GDM1 (cell line): ENCODE results near the gene SLC10A7.

Experiments
- DNase-seq: peaks from one replicate; lab custom pipeline; 2025; lab: John Stamatoyannopoulos, UW

SLC10A7 gene

DNA sequence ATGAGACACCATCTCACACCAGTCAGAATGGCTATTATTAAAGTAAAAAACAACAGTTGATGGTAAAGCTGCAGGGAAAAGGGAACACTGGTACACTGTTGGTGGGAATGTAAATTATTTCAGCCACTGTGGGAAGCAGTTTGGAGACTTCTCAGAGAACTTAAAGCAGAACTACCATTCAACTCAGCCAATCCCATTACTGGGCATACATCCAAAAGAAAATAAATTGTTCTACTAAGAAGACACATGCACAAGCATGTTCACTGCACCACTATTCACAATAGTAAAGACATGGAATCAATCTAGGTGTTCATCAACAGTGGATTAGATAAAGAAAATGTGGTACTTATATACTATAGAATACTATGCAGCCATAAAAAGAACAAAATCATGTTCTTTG is 172.4 kb downstream of the SLC10A7 start:
- no peak for DNase-seq

DNA sequence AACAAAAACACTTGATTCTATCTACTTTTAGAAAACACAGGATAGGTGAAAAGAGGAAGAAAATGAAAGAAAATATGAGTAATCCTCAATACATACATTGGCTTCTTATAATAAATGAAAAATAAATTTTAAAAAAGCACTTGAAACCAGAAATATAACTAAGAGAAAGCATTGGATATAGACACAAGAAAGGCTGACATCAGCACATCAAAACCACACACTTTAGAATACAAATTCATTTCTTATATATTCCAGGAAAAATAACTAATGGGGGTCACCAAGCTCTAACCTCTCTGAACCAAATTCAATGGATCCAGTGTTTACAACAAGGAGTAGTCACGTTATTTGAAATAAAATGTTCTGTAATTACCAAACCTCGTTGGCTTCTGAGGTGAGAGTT is 173.9 kb downstream of the SLC10A7 start:
- DNase-seq: no peak

- no peak for DNase-seq
Measured at GRCh38 chr4:146346276-146346675, 175.5 kb downstream of the SLC10A7 start.

- no peak for DNase-seq
Measured at GRCh38 chr4:146343776-146344175, 178.0 kb downstream of the SLC10A7 start.

GRCh38 chr4:146343199-146343598 is 178.5 kb downstream of the SLC10A7 start:
- no peak for DNase-seq

DNA sequence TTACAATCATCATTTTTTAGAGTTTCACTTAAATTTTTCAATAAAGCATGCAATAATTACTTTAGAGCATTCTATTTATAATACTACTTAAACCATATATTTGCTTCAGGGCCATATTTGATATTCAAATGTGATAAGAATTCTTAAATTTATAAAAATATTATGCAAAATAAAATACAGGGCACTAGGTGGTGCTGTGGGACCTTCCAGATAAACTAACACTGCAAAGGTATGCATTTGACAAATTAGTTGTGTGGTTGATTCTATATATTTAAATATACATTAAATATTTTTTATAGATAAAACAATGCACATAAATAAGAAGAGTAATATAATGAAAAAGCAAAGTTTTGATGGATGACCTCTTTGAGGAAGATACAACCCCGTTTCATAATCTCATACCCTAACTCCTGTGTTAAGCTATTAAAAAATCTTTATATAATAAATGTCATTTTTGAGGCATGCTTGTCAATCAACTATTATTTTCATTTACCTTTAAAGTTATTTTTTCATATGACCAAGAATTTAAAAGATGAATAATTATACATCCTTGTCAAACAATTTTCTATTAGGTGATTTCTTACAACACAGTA is 179.0 kb downstream of the SLC10A7 start:
- no peak for DNase-seq

- no peak for DNase-seq
Measured at GRCh38 chr4:146340798-146341197, 180.9 kb downstream of the SLC10A7 start.

DNA sequence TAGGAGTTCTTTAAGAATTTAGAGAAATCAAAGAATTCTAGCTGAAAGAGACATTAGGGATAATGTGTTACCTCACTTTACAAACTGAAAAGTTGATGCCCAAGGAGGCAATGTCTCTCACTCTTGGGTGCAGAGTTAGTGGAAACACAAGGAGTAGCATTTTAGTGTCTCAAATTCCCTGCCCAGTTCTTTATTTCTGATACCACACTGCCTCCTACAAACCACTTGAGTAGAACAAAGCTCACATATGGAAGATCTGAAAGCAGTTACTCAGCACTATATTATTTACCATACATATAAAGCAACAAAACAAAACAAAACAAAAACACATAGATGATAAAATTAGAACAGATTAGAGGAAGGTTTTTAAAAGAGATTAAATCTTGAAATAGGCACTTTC is 183.2 kb downstream of the SLC10A7 start:
- DNase-seq: no peak

- no peak for DNase-seq
Measured at GRCh38 chr4:146336410-146336807, 185.3 kb downstream of the SLC10A7 start.

DNA sequence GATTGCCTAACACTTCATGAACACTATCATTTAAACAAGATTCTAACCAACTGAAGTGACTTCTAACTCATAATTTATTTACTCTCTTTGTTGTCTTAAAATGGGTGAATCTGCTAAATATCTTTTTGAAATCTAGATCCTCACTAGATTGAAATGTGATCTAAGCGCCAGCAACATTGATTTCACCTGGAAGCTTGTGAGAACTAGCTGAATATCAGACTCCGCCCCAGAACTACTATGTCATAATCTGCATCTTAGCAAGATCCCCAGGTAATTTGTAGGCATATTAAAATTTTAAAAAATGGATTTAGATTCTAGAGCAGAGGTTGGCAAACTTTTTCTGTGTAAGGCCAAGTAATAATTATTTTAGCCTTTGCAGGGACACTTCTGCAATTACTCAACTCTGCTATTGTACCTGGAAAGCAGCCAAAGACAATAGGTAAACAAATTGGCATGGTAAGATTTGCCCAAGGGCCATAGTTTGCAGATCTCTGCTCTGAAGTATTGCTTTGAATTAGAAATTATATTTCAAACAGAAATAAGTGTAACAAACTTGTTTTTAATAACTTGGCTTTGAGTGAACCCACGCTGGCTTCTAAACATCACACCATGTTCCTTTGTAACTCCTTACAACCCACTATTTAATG is 185.9 kb downstream of the SLC10A7 start:
- no peak for DNase-seq

DNA sequence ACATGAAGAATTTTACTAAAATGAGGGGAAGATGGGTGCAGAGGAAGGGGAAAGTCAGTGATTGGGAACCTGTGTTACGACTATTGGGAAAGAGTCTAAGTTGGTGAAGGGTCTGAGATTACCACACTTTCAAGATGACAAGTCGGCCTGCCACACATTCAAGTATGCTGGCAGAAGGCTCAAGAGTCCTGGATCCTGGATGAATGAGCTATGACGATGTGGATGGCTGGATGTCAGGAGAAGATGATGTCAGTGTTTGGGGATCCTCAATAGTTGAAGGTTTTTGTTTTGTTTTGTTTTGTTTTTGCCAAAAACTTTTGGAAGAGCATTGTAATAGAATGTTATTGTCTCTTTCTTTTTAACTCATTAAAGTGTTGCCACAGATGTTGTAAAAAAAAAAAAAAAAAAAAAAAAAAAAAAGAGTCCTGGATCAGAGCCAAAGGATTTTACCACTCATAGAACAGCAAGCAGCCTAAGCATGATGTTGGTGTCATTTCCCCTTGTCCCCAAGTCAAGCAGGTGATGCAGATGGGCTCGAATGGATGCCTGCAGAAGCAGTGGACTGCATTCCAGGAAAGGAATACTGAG is 186.8 kb downstream of the SLC10A7 start:
- no peak for DNase-seq

GRCh38 chr4:146333895-146334262 is 187.9 kb downstream of the SLC10A7 start:
- DNase-seq: no peak

DNA sequence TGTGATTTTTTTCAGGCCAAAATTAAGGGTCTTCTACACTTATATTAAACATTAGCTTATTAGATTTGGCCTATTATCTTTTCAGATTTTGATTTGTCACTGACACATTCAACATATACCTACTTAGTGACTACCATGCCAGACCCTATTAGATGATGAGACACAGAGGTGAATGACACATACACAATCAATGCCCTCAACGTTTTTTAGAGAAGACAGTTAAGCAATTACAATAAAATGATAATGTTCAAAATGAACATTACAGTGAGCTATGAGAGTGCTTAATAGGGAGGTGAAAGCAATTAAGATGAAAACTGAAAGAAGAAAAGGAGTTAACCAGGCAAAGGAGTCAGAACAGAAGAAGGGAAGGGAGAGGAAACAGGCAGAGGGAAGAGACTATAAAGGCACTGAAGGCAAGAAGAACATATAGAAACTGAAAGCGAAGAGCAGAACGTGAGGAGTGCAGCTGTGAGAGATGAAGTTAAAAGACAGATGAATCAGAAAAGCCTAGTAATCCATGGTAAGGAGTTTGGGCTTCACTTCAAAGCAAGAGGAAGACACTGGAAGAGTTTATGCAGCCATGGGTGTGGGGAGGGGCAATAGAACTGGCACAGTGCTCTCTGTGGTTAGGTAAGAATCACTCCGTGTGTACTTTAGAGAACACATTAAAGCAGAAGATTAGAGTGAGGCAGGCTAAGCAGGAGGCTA is 188.4 kb downstream of the SLC10A7 start:
- DNase-seq: no peak

- DNase-seq: no peak
Measured at GRCh38 chr4:146330392-146330791, 191.3 kb downstream of the SLC10A7 start.

DNA sequence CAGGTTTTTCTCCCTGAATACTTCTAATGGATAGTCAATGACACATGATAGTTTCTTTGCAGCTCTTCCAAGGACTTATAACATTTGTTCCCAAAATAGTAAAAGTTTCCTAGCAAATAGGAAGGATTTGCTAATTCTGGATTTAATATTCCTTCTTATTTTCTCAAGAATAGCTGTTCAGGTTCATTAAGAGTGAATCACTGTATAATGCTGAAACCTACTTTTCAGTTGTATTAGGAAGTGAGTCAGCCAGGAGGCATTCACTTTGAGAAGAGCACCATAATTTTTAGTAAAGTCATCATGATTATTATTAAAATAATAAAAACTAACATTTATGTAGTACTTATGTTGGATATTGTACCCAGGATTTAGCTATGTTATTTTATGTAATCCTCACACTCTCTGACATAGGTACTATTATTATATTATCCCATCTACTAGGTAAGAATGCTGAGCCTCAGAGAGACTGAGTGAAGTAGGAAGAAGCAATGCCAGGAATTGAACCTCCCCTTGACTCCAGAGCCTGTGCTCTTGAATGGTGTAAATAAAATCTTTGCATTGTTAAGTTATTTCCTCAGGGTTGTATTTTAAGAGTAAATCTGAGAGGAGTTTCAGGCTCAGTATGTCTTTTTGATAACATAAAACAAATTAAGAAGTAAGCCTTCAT is 192.6 kb downstream of the SLC10A7 start:
- DNase-seq: no peak

- DNase-seq: no peak
Measured at GRCh38 chr4:146327859-146328650, 193.7 kb downstream of the SLC10A7 start.

DNA sequence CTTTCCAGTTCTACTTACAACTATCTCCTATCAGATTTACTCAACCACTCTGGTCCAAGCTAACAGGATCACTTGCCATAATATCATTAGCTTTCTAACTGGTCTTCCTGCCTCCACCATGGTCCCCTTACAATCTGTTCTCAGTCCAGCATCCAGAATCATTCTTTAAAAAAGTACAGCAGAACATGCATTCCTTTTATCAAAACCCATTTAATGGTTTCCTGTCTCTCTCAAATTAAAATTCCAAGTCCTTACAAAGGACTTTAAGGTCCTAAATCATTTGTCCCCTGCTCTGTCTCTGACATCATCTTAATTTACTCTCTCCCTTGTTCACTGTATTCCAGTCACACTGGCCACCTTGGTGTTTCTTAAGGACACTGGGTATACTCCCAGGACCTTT is 202.8 kb downstream of the SLC10A7 start:
- no peak for DNase-seq

DNA sequence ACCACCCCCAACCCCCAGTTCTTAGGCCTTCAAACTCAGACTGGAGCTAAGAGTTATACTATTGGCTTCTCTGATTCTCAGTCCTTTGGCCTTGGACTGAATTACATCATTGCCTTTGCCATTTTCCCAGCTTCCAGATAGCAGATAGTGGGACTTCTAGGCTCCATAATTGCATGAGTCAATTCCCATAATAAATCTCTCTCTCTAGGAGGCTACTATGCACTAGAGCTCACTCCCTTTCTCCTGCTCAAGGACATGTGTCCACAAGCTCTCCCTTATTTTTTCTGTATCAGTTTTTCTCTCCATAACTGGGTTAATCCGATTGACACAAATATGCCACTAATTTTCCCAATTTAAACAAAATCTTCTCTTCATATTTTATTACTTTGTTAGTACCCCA is 204.0 kb downstream of the SLC10A7 start:
- DNase-seq: no peak

DNA sequence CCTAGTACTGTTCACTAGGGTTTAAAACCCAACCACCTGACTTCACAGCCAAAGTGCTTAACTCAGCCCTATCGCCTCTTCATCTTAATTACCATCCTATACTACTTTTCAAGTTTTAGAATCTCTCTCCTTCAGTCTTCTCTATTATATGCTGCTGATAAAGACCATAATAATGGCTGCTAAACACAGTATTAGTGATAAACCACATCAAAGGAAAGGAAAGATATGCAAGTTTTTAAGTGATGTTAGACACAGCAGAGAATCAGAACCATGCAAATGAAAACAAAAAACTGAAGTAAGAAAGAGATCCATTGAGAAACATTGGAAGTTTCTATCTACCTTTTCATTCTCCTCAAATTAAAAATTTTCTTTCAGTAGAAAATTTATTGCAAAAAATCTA is 206.6 kb downstream of the SLC10A7 start:
- no peak for DNase-seq

- no peak for DNase-seq
Measured at GRCh38 chr4:146311238-146311970, 210.3 kb downstream of the SLC10A7 start.
